Activated CD4-positive, alpha-beta T cell treated with anti-CD3 and anti-CD28 coated beads for 4 hours (primary cell): ENCODE data around the gene GPR176.
"Not testable (repeated sequence)": the region's sequence is repeated elsewhere in the genome, so short reads cannot be mapped to it uniquely, and the experiment has no call there.

Experiments used
- DNase-seq, 2 donors: peaks; one replicate each; pipeline ENCODE4 v3.0.0-alpha.2; 2020

The GPR176 gene

GRCh38 chr15:39852250-39852649 is 67.8 kb downstream of the GPR176 start:
- DNase-seq, result no peak

GRCh38 chr15:39851500-39852092 is 68.5 kb downstream of the GPR176 start:
- no peak for DNase-seq

- no peak for DNase-seq
Observed at GRCh38 chr15:39850436-39850835, 69.6 kb downstream of the GPR176 start.

- DNase-seq, result no peak
Observed at GRCh38 chr15:39846108-39846507, 74.0 kb downstream of the GPR176 start.

- no peak for DNase-seq
Observed at GRCh38 chr15:39845582-39845981, 74.5 kb downstream of the GPR176 start.

GRCh38 chr15:39843565-39843964 is 76.5 kb downstream of the GPR176 start:
- DNase-seq, result no peak

- no peak for DNase-seq
Observed at GRCh38 chr15:39837454-39837853, 82.6 kb downstream of the GPR176 start.

- DNase-seq, result no peak
Observed at GRCh38 chr15:39835550-39835949, 84.5 kb downstream of the GPR176 start.

GRCh38 chr15:39834256-39834655 is 85.8 kb downstream of the GPR176 start:
- no peak for DNase-seq

- no peak for DNase-seq
Observed at GRCh38 chr15:39833515-39833981, 86.5 kb downstream of the GPR176 start.

GRCh38 chr15:39830166-39830565 is 89.9 kb downstream of the GPR176 start:
- DNase-seq, result no peak

- no peak for DNase-seq
Observed at GRCh38 chr15:39828374-39828931, 91.6 kb downstream of the GPR176 start.

GRCh38 chr15:39826975-39827374 is 93.1 kb downstream of the GPR176 start:
- DNase-seq, result no peak

- DNase-seq, result no peak
Observed at GRCh38 chr15:39823634-39824033, 96.4 kb downstream of the GPR176 start.

GRCh38 chr15:39820050-39820602 is 99.9 kb downstream of the GPR176 start:
- DNase-seq, result no peak

- no peak for DNase-seq
Observed at GRCh38 chr15:39819533-39819932, 100.5 kb downstream of the GPR176 start.

GRCh38 chr15:39817892-39818291 is 102.2 kb downstream of the GPR176 start:
- no peak for DNase-seq

GRCh38 chr15:39814489-39814888 is 105.6 kb downstream of the GPR176 start:
- DNase-seq, result no peak

- not testable (repeated sequence) for DNase-seq
Observed at GRCh38 chr15:39812651-39813050, 107.4 kb downstream of the GPR176 start.

GRCh38 chr15:39808909-39809308 is 111.2 kb downstream of the GPR176 start:
- no peak for DNase-seq

GRCh38 chr15:39807791-39808190 is 112.3 kb downstream of the GPR176 start:
- no peak for DNase-seq

GRCh38 chr15:39804026-39804425 is 116.0 kb downstream of the GPR176 start:
- DNase-seq, result no peak

GRCh38 chr15:39803016-39803415 is 117.0 kb downstream of the GPR176 start:
- no peak for DNase-seq

- no peak for DNase-seq
Observed at GRCh38 chr15:39801641-39802309, 118.3 kb downstream of the GPR176 start.
